SK-N-SH (cell line): Measurements from ENCODE around the gene C1orf35. TPM values are rescaled to one million over a fixed set of nuclear protein-coding genes. Genes with fewer than 3 reads are reported as not detected.

Source experiments
- CTCF ChIA-PET: fragments of 300-600, 350-600 bp; formaldehyde crosslinking; extraction: SDS; loops from one replicate; lab custom pipeline; 2021; lab: Yijun Ruan, JAX
- POLR2A ChIA-PET: fragments of 350-600 bp; sonication (Branson Sonifier 250); formaldehyde crosslinking; extraction: SDS; loops from one replicate; lab custom pipeline; 2020; ENCODE audit warnings: antibody characterized with exemption, inconsistent platforms; lab: Yijun Ruan, JAX
- DNase-seq: peaks from one replicate; pipeline ENCODE4 v3.0.0; 2012
- H2AFZ ChIP-seq: fragments of 200-600 bp; sonication (generic); 2 replicates; pipeline ENCODE4 v1.8.1; 2016; ENCODE audit warnings: antibody characterized with exemption, mild to moderate bottlenecking, low read depth
- H3F3A ChIP-seq: fragments of 200-600 bp; sonication (generic); replicated peaks from 2 replicates; pipeline ENCODE3; 2016; ENCODE audit warnings: antibody characterized with exemption, mild to moderate bottlenecking; ENCODE audit not compliant: insufficient read depth
- H3K27ac ChIP-seq, 2 experiments: fragments of 200-500 bp in 1 of 2; fragments of 200-600 bp in 1 of 2; sonication (Bioruptor generic) in 1 of 2; sonication (generic), shearing (Covaris generic) in 1 of 2; 2 replicates each; pipeline versions ENCODE4 v1.5.1 to v1.6.1; 2014 to 2016; ENCODE audit warnings: low read depth in 2 of 2, inconsistent platforms in 1 of 2, low read length in 1 of 2, mild to moderate bottlenecking in 1 of 2, mixed read lengths in 1 of 2
- H3K27me3 ChIP-seq: fragments of 200-600 bp; sonication (generic), shearing (Covaris generic); 2 replicates; pipeline ENCODE4 v1.6.1; 2016; ENCODE audit warnings: mixed run types; ENCODE audit not compliant: insufficient read depth
- H3K36me3 ChIP-seq, 2 experiments: fragments of 200-500 bp in 1 of 2; fragments of 200-600 bp in 1 of 2; sonication (Bioruptor generic) in 1 of 2; sonication (generic) in 1 of 2; replicated peaks in 1 of 2; 2 replicates each; pipeline versions ENCODE3 to v1.5.1; 2014 to 2016; ENCODE audit warnings: low read length in 1 of 2, mild to moderate bottlenecking in 1 of 2; ENCODE audit not compliant: insufficient read depth in 2 of 2, control insufficient read depth in 1 of 2
- H3K4me1 ChIP-seq, 2 experiments: fragments of 200-500 bp in 1 of 2; fragments of 200-600 bp in 1 of 2; sonication (Bioruptor generic) in 1 of 2; sonication (generic), shearing (Covaris generic) in 1 of 2; 2 replicates each; pipeline versions ENCODE4 v1.5.1 to v1.6.1; 2014 to 2016; ENCODE audit warnings: low read depth in 1 of 2, low read length in 1 of 2, mixed run types in 1 of 2; ENCODE audit not compliant: insufficient read depth in 2 of 2, control insufficient read depth in 1 of 2
- H3K4me2 ChIP-seq: fragments of 200-600 bp; sonication (generic), shearing (Covaris generic); 2 replicates; pipeline ENCODE4 v1.6.1; 2017; ENCODE audit warnings: mixed run types
- H3K4me3 ChIP-seq, 2 experiments: fragments of 200-500 bp in 1 of 2; fragments of 200-600 bp in 1 of 2; sonication (Bioruptor generic) in 1 of 2; sonication (generic), shearing (Covaris generic) in 1 of 2; 2 replicates each; pipeline versions ENCODE4 v1.5.1 to v1.8.1; 2014 to 2016; ENCODE audit warnings: low read depth in 2 of 2, inconsistent platforms in 1 of 2, low read length in 1 of 2, mild to moderate bottlenecking in 1 of 2, mixed read lengths in 1 of 2, moderate library complexity in 1 of 2
- H3K79me2 ChIP-seq: fragments of 200-600 bp; sonication (generic); 2 replicates; pipeline ENCODE4 v1.8.1; 2017; ENCODE audit warnings: mild to moderate bottlenecking; ENCODE audit not compliant: insufficient read depth
- H3K9ac ChIP-seq: fragments of 200-600 bp; sonication (generic); 2 replicates; pipeline ENCODE4 v1.6.1; 2017; ENCODE audit warnings: mixed run types
- H3K9me2 ChIP-seq: fragments of 200-600 bp; sonication (generic); 2 replicates; pipeline ENCODE4 v1.6.1; 2017; ENCODE audit warnings: mixed run types
- H3K9me3 ChIP-seq: fragments of 200-600 bp; sonication (generic); 2 replicates; pipeline ENCODE4 v1.6.1; 2017; ENCODE audit warnings: mixed run types, mild to moderate bottlenecking, moderate library complexity
- H4K20me1 ChIP-seq: fragments of 200-600 bp; sonication (generic); 2 replicates; pipeline ENCODE4 v1.6.1; 2017; ENCODE audit warnings: mild to moderate bottlenecking, mixed run types; ENCODE audit not compliant: insufficient read depth
- CHD2 ChIP-seq: fragments of 150-350 bp; IDR thresholded peaks from 2 replicates; pipeline ENCODE4 v1.6.1; 2018; ENCODE audit warnings: low read length; ENCODE audit not compliant: partially characterized antibody
- EZH2phosphoT487 ChIP-seq: fragments of 200-600 bp; sonication (generic); IDR thresholded peaks from 2 replicates; pipeline ENCODE4 v1.6.1; 2017; ENCODE audit warnings: low read depth, mixed run types, mild to moderate bottlenecking, antibody characterized with exemption, moderate library complexity, borderline replicate concordance
- FOSL2 ChIP-seq: IDR thresholded peaks from 2 replicates; pipeline ENCODE4 v1.4.0; 2012; ENCODE audit warnings: low read depth, mild to moderate bottlenecking, moderate library complexity, borderline replicate concordance
- MXI1 ChIP-seq: IDR thresholded peaks from 2 replicates; pipeline ENCODE4 v1.6.1; 2012; ENCODE audit warnings: mild to moderate bottlenecking, low read depth, low read length, improper control_type of control experiment
- NRF1 ChIP-seq: IDR thresholded peaks from 2 replicates; pipeline ENCODE4 v1.6.1; 2012; ENCODE audit warnings: low read depth, mild to moderate bottlenecking, low read length
- POLR2AphosphoS5 ChIP-seq: IDR thresholded peaks from 2 replicates; pipeline ENCODE4 v1.6.1; 2012; ENCODE audit warnings: low read depth, low read length
- YY1 ChIP-seq: IDR thresholded peaks from 2 replicates; pipeline ENCODE4 v1.4.0; 2012; ENCODE audit warnings: low read depth, mild to moderate bottlenecking
- WGBS: methylation state at CpG from one replicate; pipeline ENCODE4 v1.1.6; 2017; ENCODE audit warnings: low lambda C conversion rate; 5-methylcytosine and 5-hydroxymethylcytosine counted together
- polyA plus RNA-seq, 3 experiments: library from polyadenylated mRNA; depleted of rRNA; stranded (reverse); fragments of >200 nt; gene quantifications; 2 replicates each; pipeline ENCODE4 v1.2.3, GENCODE V29; 2012
- TF ChIP-seq, protein P1 (sequence below): IDR thresholded peaks from 2 replicates; pipeline ENCODE4 v1.4.0; 2012; ENCODE audit warnings: low read depth, borderline replicate concordance
- TF ChIP-seq, protein P2 (sequence below): IDR thresholded peaks from 2 replicates; pipeline ENCODE4 v1.4.0; 2012; ENCODE audit warnings: low read depth

The C1orf35 gene
- polyA plus RNA-seq, 1 of the 3 experiments (the other 2 are of a cell fraction): 42.9 TPM

DNA sequence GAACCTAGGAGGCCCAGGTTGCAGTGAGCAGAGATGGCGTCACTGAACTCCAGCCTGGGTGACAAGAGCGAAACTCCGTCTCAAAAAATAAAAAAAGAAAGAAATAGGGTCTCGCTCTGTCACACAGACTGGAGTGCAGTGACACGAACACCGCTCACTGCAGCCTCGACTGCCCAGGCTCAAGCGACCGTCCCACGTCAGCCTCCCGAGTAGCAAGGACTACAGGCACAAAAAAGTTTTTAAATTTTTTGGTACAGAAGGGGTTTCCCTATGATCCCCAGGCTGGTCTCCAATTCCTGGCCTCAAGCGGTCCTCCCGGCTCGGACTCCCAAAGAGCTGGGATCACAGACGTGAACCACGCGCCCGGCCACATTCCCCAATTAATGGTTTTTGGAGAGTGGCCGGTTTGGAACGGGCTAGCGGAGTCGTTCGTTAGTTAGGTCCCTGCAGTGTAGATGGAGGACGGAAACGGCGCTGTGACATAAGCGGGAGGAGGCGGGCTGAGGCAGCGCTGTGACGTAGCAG is 36.3 kb upstream of the C1orf35 start:
- DNase-seq: no peak
- 10% methylated on average over 27 of the region's 30 CpGs for WGBS
- Histone ChIP-seq H3K36me3 (peaks cover 0 to 4% of the 10 kb centered on the region in 2 experiments), H3K27ac (peak overlapping the region; percentile 26 to 76), H3K9me3 (no peaks in the 10 kb centered on the region), H3K27me3 (peaks cover 30% of the 10 kb centered on the region; the same call in 1 of the 2 replicates), H3F3A (no peaks in the 10 kb centered on the region), H3K4me1 (peaks cover 23% of the 10 kb centered on the region in 2 experiments; a peak in 2 of 4 replicates), H3K4me2 (peak overlapping the region; percentile 79), H3K79me2 (peaks cover 43% of the 10 kb centered on the region), H2AFZ (peak overlapping the region; percentile 87), H4K20me1 (peaks cover 37% of the 10 kb centered on the region), H3K4me3 (peak overlapping the region; percentile 87 to 99), H3K9ac (peak overlapping the region; percentile 62; the same call in 1 of the 2 replicates), H3K9me2 (no peaks in the 10 kb centered on the region)
- ChIA-PET CTCF (interaction anchor here (1.9 to 4.5 kb wide), 2 partner anchors 9 to 27 kb away, joined by 10 to 22 read pairs; partner anchors contain the start of gene IBA57), POLR2A (no interaction called here)
- no peak for TF ChIP-seq NRF1
- peak; percentile 71 for TF ChIP-seq POLR2AphosphoS5
- TF ChIP-seq YY1: peak; percentile 42; the same call in 1 of the 2 replicates

DNA sequence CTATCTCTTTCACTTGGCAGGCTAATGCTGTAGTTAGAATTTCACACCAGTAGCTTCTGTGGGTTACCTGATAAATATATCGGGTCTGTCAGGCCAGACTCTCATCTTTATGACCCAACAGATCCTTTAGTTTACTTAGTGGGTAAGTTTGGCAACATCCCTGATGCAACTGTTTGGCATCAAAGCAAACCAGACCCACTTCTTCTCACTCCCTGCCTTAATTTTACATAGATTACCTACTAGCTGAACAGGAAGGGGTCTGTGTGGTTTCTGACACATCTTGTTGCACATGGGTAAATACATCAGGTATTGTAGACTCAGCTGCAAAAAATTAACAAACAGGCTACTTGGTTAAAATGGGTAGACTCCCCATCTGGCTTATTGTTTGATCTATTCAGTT is 33.8 kb upstream of the C1orf35 start:
- H3K79me2 ChIP-seq: peaks cover 18% of the 10 kb centered on the region
- ChIA-PET CTCF (interaction anchor here (1.4 to 4.5 kb wide), 3 partner anchors 12 to 44 kb away, joined by 4 to 22 read pairs (median 6); partner anchors contain the start of gene IBA57), POLR2A (no interaction called here)
- H2AFZ ChIP-seq: no peak overlapping the region
- H3K27me3 ChIP-seq: peaks cover 38% of the 10 kb centered on the region; the same call in 1 of the 2 replicates
- H3K9me3 ChIP-seq: no peaks in the 10 kb centered on the region
- H3K36me3 ChIP-seq: peaks cover 0 to 2% of the 10 kb centered on the region in 2 experiments
- no peaks in the 10 kb centered on the region for H3K9me2 ChIP-seq
- 5% methylated on average over 1 of the region's 1 CpG for WGBS
- H3K4me3 ChIP-seq: no peak overlapping the region
- H3F3A ChIP-seq: no peaks in the 10 kb centered on the region
- H3K4me2 ChIP-seq: no peak overlapping the region
- no peak overlapping the region for H3K27ac ChIP-seq
- peaks cover 7 to 12% of the 10 kb centered on the region in 2 experiments; a peak in 2 of 4 replicates for H3K4me1 ChIP-seq
- H4K20me1 ChIP-seq: peaks cover 12% of the 10 kb centered on the region
- TF ChIP-seq MXI1 (no peak), EZH2phosphoT487 (no peak), FOSL2 (no peak), CHD2 (no peak)
- TF ChIP-seq, protein P1, sequence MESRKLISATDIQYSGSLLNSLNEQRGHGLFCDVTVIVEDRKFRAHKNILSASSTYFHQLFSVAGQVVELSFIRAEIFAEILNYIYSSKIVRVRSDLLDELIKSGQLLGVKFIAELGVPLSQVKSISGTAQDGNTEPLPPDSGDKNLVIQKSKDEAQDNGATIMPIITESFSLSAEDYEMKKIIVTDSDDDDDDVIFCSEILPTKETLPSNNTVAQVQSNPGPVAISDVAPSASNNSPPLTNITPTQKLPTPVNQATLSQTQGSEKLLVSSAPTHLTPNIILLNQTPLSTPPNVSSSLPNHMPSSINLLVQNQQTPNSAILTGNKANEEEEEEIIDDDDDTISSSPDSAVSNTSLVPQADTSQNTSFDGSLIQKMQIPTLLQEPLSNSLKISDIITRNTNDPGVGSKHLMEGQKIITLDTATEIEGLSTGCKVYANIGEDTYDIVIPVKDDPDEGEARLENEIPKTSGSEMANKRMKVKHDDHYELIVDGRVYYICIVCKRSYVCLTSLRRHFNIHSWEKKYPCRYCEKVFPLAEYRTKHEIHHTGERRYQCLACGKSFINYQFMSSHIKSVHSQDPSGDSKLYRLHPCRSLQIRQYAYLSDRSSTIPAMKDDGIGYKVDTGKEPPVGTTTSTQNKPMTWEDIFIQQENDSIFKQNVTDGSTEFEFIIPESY: no peak
- TF ChIP-seq, protein P2, sequence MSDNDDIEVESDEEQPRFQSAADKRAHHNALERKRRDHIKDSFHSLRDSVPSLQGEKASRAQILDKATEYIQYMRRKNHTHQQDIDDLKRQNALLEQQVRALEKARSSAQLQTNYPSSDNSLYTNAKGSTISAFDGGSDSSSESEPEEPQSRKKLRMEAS: no peak
- no peak for DNase-seq
- H3K9ac ChIP-seq: no peak overlapping the region
